ENCODE data around the gene GJB3.

- TF ChIP-seq POLR2A (IDR thresholded peaks at IDR 0.05), result no peak
- TF ChIP-seq, protein P1, sequence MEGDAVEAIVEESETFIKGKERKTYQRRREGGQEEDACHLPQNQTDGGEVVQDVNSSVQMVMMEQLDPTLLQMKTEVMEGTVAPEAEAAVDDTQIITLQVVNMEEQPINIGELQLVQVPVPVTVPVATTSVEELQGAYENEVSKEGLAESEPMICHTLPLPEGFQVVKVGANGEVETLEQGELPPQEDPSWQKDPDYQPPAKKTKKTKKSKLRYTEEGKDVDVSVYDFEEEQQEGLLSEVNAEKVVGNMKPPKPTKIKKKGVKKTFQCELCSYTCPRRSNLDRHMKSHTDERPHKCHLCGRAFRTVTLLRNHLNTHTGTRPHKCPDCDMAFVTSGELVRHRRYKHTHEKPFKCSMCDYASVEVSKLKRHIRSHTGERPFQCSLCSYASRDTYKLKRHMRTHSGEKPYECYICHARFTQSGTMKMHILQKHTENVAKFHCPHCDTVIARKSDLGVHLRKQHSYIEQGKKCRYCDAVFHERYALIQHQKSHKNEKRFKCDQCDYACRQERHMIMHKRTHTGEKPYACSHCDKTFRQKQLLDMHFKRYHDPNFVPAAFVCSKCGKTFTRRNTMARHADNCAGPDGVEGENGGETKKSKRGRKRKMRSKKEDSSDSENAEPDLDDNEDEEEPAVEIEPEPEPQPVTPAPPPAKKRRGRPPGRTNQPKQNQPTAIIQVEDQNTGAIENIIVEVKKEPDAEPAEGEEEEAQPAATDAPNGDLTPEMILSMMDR (IDR thresholded peaks at IDR 0.05), result no peak
These were observed 40.7 kb upstream of the GJB3 start for GRCh38 chr1:34740161-34740868.

Data from heart left ventricle (tissue), 13 donors.